ENCODE results near the gene TAF1A.

DNA sequence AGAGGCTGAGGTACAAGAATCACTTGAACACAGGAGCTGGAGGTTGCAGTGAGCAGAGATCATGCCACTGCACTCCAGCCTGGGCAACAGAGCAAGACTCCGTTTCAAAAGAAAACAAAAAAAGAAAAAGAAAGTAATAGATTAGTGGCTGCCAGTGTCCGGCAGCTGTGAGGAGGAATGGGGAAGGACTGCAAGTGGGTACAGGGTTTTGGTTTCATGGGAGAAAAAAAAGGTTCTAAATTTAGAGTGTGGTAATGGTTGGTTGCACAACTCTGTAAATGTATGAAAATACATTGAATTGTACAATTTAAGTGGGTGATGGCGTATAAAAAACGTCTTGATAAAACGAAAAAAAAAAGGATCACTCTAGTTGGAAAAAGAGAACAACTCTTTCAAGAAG, 6.7 kb downstream of the TAF1A start:
- TF ChIP-seq, protein P1, sequence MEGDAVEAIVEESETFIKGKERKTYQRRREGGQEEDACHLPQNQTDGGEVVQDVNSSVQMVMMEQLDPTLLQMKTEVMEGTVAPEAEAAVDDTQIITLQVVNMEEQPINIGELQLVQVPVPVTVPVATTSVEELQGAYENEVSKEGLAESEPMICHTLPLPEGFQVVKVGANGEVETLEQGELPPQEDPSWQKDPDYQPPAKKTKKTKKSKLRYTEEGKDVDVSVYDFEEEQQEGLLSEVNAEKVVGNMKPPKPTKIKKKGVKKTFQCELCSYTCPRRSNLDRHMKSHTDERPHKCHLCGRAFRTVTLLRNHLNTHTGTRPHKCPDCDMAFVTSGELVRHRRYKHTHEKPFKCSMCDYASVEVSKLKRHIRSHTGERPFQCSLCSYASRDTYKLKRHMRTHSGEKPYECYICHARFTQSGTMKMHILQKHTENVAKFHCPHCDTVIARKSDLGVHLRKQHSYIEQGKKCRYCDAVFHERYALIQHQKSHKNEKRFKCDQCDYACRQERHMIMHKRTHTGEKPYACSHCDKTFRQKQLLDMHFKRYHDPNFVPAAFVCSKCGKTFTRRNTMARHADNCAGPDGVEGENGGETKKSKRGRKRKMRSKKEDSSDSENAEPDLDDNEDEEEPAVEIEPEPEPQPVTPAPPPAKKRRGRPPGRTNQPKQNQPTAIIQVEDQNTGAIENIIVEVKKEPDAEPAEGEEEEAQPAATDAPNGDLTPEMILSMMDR (IDR thresholded peaks at IDR 0.05; ENCODE audit: insufficient read depth, low read length) = no peak
- no peak for TF ChIP-seq POLR2AphosphoS5 (IDR thresholded peaks at IDR 0.05; ENCODE audit: low read depth)
- no peak for TF ChIP-seq GABPA (IDR thresholded peaks at IDR 0.05; ENCODE audit: low read depth)
- TF ChIP-seq SPI1 (IDR thresholded peaks at IDR 0.05; ENCODE audit: borderline replicate concordance, low read depth) = peak; percentile 11; the same call in 1 of the 2 replicates
